Uterus (tissue), 4 donors: Measurements from ENCODE around the gene TSFM. TPM values are rescaled to one million over a fixed set of nuclear protein-coding genes. Genes with fewer than 3 reads are reported as not detected.

ENCODE experiments used
- DNase-seq, 2 donors: peaks; one replicate each; pipeline ENCODE4 v3.0.0-alpha.2; 2019 to 2020
- H3K27ac ChIP-seq, 2 donors: fragments of 200-600 bp; sonication (generic); 1 replicate in 1 of 2; 2 replicates in 1 of 2; pipeline ENCODE4 v1.5.1; 2016 to 2018
- H3K27me3 ChIP-seq, 2 donors: fragments of 200-600 bp; sonication (generic); one replicate each; pipeline ENCODE4 v1.5.1; 2018 to 2019; ENCODE audit warnings: control low read depth in 1 of 2
- H3K36me3 ChIP-seq, 2 donors: fragments of 200-600 bp; sonication (generic); one replicate each; pipeline ENCODE4 v1.5.1; 2019; ENCODE audit warnings: control low read depth in 1 of 2
- H3K4me1 ChIP-seq, 2 donors: fragments of 200-600 bp; sonication (generic); one replicate each; pipeline ENCODE4 v1.5.1; 2018 to 2019; ENCODE audit warnings: control low read depth in 1 of 2
- H3K4me3 ChIP-seq, 2 donors: fragments of 200-600 bp; sonication (generic); 1 replicate in 1 of 2; 2 replicates in 1 of 2; pipeline ENCODE4 v1.5.1; 2018 to 2019; ENCODE audit warnings: mild to moderate bottlenecking in 1 of 2
- H3K9me3 ChIP-seq, 2 donors: fragments of 200-600 bp; sonication (generic); one replicate each; pipeline ENCODE4 v1.5.1; 2019; ENCODE audit warnings: control low read depth in 1 of 2
- POLR2A ChIP-seq, 2 donors: fragments of 450-650 bp; IDR thresholded peaks; one replicate each; pipeline ENCODE4 v1.6.1; 2016; ENCODE audit warnings: antibody characterized with exemption in 2 of 2, mild to moderate bottlenecking in 1 of 2, moderate library complexity in 1 of 2
- intact Hi-C: fragments of 100-400 bp; cut with DNase I; formaldehyde crosslinking; loops from one replicate; pipeline ENCODE4 v1.15.1; 2023; ENCODE audit warnings: low total_unique reads
- total RNA-seq, 4 donors: library from RNA; depleted of rRNA in 3 of 4; stranded (reverse); fragments of >200 nt in 3 of 4; gene quantifications; one replicate each; pipeline versions ENCODE4 v1.1.0 to v1.2.4, GENCODE V29; 2014 to 2023
- TF ChIP-seq, protein P1 (sequence below), 4 experiments: fragments of 200-600 bp in 2 of 4; fragments of 450-650 bp in 2 of 4; sonication (generic) in 2 of 4; IDR thresholded peaks; one replicate each; pipeline ENCODE4 v1.5.1; 2016 to 2019; ENCODE audit warnings: antibody characterized with exemption in 4 of 4, mild to moderate bottlenecking in 2 of 4, moderate library complexity in 1 of 4
- donor health status: DM: yes; HTN: yes; CAD: no.

The TSFM gene
- total RNA-seq, 4 donors from 2014 or later, result 8.2 to 22.3 (median 16.7) TPM

DNA sequence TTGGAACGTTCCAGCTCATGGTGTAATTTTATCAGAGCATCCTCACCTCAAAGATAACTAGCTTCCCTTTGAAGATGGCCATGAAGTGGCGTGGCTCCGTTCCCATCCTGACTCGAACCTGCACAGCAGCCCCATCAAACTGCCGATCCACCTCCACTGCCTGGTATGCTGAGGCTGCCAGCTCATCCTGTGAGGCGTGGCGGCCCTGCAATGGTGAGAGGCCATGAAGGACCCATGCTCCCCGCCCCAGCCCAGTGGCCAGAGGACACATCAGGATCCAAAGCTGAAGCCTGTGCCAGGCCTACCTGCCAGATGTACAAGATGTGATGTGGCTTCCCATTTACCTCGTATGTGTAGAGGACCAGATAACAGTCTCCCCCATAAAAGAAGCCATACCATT lies 24.7 kb downstream of the TSFM start:
- H3K27me3 ChIP-seq, result no peaks in the 10 kb centered on the region
- intact Hi-C loops, result no loop called here
- no peaks in the 10 kb centered on the region for H3K4me1 ChIP-seq
- no peaks in the 10 kb centered on the region for H3K9me3 ChIP-seq
- H3K36me3 ChIP-seq, result no peaks in the 10 kb centered on the region
- TF ChIP-seq POLR2A (IDR thresholded peaks at IDR 0.05), result no peak
- TF ChIP-seq, protein P1, sequence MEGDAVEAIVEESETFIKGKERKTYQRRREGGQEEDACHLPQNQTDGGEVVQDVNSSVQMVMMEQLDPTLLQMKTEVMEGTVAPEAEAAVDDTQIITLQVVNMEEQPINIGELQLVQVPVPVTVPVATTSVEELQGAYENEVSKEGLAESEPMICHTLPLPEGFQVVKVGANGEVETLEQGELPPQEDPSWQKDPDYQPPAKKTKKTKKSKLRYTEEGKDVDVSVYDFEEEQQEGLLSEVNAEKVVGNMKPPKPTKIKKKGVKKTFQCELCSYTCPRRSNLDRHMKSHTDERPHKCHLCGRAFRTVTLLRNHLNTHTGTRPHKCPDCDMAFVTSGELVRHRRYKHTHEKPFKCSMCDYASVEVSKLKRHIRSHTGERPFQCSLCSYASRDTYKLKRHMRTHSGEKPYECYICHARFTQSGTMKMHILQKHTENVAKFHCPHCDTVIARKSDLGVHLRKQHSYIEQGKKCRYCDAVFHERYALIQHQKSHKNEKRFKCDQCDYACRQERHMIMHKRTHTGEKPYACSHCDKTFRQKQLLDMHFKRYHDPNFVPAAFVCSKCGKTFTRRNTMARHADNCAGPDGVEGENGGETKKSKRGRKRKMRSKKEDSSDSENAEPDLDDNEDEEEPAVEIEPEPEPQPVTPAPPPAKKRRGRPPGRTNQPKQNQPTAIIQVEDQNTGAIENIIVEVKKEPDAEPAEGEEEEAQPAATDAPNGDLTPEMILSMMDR (IDR thresholded peaks at IDR 0.05), result no peak
- no peak overlapping the region for H3K27ac ChIP-seq
- no peak for DNase-seq
- no peak overlapping the region for H3K4me3 ChIP-seq

DNA sequence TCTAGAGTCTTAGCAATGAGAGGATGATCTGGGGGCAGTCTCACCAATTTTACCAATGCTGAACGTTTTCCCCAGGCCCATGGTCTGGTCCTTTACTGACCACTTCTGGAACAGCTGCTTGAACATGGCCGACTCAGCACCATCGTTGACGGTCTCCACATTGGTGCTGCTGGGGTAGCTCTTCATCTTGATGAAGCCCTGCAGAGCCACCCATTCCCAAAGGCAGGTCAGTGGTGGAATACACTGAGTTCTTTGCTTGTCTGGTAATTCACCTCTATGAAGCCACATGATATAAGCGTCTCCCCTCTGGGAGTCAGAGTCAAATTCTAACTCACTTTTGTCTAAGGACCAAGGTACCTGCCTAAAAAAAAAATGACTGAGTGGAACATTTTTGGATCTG lies 25.8 kb downstream of the TSFM start:
- DNase-seq, result no peak
- TF ChIP-seq POLR2A (IDR thresholded peaks at IDR 0.05), result no peak
- TF ChIP-seq, protein P1 (IDR thresholded peaks at IDR 0.05), result no peak
- Histone ChIP-seq H3K36me3 (no peaks in the 10 kb centered on the region), H3K9me3 (no peaks in the 10 kb centered on the region), H3K27ac (no peak overlapping the region), H3K4me1 (no peaks in the 10 kb centered on the region), H3K27me3 (no peaks in the 10 kb centered on the region), H3K4me3 (no peak overlapping the region)
- intact Hi-C loops, result no loop called here

DNA sequence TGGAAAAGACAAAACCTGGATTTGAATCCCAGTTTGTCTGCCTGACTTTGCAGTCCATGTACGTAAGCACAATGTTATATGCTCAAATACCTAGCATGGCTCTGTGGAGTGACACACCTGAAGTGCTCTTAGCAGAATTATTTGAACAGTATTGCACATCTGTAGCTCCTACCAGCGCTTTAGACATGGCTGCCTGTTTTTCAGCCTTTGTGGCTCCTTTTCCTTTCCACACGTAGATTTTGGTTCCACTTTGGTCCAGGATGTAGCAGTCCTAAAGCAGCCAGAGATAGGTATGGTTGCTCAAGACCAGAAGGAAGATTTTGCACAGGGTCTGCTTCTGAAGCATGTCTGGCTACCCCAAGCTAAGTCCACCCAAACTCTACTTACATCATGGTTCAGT lies 26.8 kb downstream of the TSFM start:
- TF ChIP-seq POLR2A (IDR thresholded peaks at IDR 0.05), result no peak
- H3K27me3 ChIP-seq, result no peaks in the 10 kb centered on the region
- H3K4me1 ChIP-seq, result peaks cover 0 to 7% of the 10 kb centered on the region in 2 donors
- intact Hi-C loops, result no loop called here
- H3K36me3 ChIP-seq, result no peaks in the 10 kb centered on the region
- H3K4me3 ChIP-seq, result no peak overlapping the region
- no peak for DNase-seq
- no peak overlapping the region for H3K27ac ChIP-seq
- no peaks in the 10 kb centered on the region for H3K9me3 ChIP-seq

DNA sequence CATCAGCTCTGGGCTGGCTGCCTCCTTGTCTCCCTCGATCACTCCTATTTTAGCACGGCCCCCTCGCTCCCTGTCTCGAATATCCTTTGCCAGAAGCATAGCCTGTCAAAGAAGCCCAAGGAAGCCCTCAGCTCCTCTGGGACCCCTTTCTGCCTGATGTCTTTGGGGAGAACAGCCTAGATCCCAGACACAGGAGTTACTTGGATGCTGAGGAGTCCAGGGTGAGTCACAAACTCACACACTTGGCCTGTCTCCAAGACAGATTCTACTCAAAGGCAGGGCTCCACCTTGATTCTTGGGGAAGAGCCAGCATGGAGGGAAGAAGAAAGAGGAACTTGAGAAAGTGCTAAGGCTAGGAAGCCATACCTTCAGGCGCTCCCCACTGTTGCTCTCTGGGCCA lies 27.9 kb downstream of the TSFM start:
- no peaks in the 10 kb centered on the region for H3K9me3 ChIP-seq
- H3K4me3 ChIP-seq, result no peak overlapping the region
- H3K27ac ChIP-seq, result no peak overlapping the region
- DNase-seq, result no peak
- no peaks in the 10 kb centered on the region for H3K36me3 ChIP-seq
- intact Hi-C loops, result no loop called here
- TF ChIP-seq, protein P1 (IDR thresholded peaks at IDR 0.05), result no peak
- TF ChIP-seq POLR2A (IDR thresholded peaks at IDR 0.05), result no peak
- peaks cover 0 to 7% of the 10 kb centered on the region in 2 donors for H3K4me1 ChIP-seq
- H3K27me3 ChIP-seq, result no peaks in the 10 kb centered on the region

DNA sequence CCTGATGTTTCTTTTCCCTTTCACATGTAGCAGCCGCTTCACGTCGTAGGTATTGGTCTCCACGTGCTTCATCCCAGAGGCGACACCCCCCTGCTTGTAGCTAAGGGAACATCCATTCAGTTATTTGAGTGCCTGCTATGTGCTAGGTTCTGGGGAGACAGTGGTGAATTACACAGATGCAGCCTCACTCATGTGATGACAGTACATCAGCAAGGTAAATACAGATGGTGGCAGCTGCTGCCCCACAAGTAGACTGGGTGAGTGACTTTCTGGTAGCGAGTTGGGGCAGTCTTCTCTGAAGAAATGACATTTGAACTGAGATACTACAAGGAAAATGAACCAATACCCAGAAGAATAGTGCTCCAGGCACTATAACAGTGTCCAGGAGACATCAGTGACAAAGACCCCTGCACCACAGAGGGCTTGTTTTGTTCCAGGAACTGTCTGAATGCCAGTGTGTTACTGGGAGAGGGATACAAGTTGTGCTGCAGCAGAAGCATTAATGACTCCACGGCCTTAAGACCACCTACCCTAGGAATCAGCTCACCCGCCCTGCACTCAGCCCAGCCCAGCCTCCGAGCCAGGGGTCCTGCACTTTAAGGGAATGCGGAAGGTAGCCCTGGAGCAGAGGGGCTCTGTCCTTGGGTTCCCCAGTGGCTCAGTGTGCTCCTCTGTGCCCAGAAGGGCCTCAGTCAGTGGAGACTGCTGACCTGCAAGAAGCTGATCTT lies 28.6 kb downstream of the TSFM start:
- no peak overlapping the region for H3K27ac ChIP-seq
- H3K4me1 ChIP-seq, result peaks cover 0 to 7% of the 10 kb centered on the region in 2 donors
- no peak for DNase-seq
- TF ChIP-seq, protein P1 (IDR thresholded peaks at IDR 0.05), result no peak
- TF ChIP-seq POLR2A (IDR thresholded peaks at IDR 0.05), result no peak
- H3K36me3 ChIP-seq, result no peaks in the 10 kb centered on the region
- no peaks in the 10 kb centered on the region for H3K9me3 ChIP-seq
- no peaks in the 10 kb centered on the region for H3K27me3 ChIP-seq
- intact Hi-C loops, result no loop called here
- H3K4me3 ChIP-seq, result no peak overlapping the region
